ENCODE measurements around the gene DYNC2LI1. TPM values are rescaled to one million over a fixed set of nuclear protein-coding genes. Genes with fewer than 3 reads are reported as not detected.
"Not testable (repeated sequence)": the region's sequence is repeated elsewhere in the genome, so short reads cannot be mapped to it uniquely, and the experiment has no call there.

Gene DYNC2LI1
- total RNA-seq: 1 to 10 TPM; 8.0 to 8.9 TPM

GRCh38 chr2:43773876-43774613, at the start of gene DYNC2LI1:
Gene DYNC2LI1 (plus strand): TSS chr2:43774039. CDS start chr2:43774139, 100 bp downstream.
- Mint-ChIP-seq H3K9me3 (no peaks in the 10 kb centered on the region), H3K4me3 (peak within 1 kb of the TSS; percentile 91), H3K36me3 (ENCODE audit: low read depth) (no peaks in the 10 kb centered on the region), H3K27me3 (ENCODE audit: low read depth) (no peaks in the 10 kb centered on the region), H3K27ac (peak within 1 kb of the TSS; percentile 79), H3K4me1 (ENCODE audit: low read depth) (peaks cover 21% of the 10 kb centered on the region)
- intact Hi-C loops (cut with micrococcal nuclease): loop anchor here (1.0 to 10.0 kb wide), 4 partner anchors 137 to 479 kb away; partner anchors contain the start of genes LRPPRC, PLEKHH2 and PPM1B
- DNase-seq: peak; percentile 90
- CTCF ChIA-PET: no interaction called here

- Mint-ChIP-seq H3K9me3 (no peaks in the 10 kb centered on the region), H3K36me3 (ENCODE audit: low read depth) (no peaks in the 10 kb centered on the region), H3K27me3 (ENCODE audit: low read depth) (no peaks in the 10 kb centered on the region), H3K4me1 (ENCODE audit: low read depth) (no peaks in the 10 kb centered on the region), H3K27ac (no peak overlapping the region), H3K4me3 (no peak overlapping the region)
- intact Hi-C loops (cut with micrococcal nuclease): no loop called here
- DNase-seq: no peak
- CTCF ChIA-PET: no interaction called here
Measured at GRCh38 chr2:43724728-43725526, 48.9 kb upstream of the DYNC2LI1 start.

- intact Hi-C loops (cut with micrococcal nuclease): no loop called here
- no peak for DNase-seq
- no peak overlapping the region for H3K27ac Mint-ChIP-seq
- no peaks in the 10 kb centered on the region for H3K4me1 Mint-ChIP-seq (ENCODE audit: low read depth)
- CTCF ChIA-PET: no interaction called here
- no peaks in the 10 kb centered on the region for H3K9me3 Mint-ChIP-seq
- no peaks in the 10 kb centered on the region for H3K36me3 Mint-ChIP-seq (ENCODE audit: low read depth)
- no peak overlapping the region for H3K4me3 Mint-ChIP-seq
- no peaks in the 10 kb centered on the region for H3K27me3 Mint-ChIP-seq (ENCODE audit: low read depth)
Measured at GRCh38 chr2:43725711-43726246, 48.1 kb upstream of the DYNC2LI1 start.

DNA sequence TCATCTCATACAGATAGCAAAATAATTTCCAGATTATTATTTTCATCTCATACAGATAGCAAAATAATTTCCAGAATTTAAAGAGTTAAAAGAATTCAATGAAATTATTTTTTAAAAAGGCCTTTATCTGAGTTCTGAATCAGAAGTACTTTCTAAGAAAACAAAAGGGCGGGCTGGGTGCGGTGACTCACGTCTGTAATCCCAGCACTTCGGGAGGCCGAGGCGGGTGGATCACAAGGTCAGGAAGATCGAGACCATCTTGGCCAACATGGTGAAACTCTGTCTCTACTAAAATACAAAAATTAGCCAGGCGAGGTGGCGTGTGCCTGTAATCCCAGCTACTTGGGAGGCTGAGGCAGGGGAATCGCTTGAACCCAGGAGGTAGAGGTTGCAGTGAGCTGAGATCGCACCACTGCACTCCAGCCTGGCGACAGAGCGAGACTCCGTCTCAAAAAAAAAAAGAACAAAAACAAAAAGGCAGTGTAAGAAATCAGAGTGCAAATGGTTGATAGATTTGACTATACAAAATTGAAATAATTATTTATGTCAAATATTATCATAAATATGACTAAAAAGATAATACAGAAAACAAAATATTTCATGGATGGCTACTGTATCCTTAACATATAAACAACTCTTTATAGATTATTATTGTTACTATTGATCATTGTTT, 46.7 kb upstream of the DYNC2LI1 start:
- intact Hi-C loops (cut with micrococcal nuclease); DNase-seq; H3K27me3 Mint-ChIP-seq (ENCODE audit: low read depth); H3K4me1 Mint-ChIP-seq (ENCODE audit: low read depth); H3K4me3 Mint-ChIP-seq; H3K9me3 Mint-ChIP-seq; H3K27ac Mint-ChIP-seq; H3K36me3 Mint-ChIP-seq (ENCODE audit: low read depth); CTCF ChIA-PET: not testable (repeated sequence)

GRCh38 chr2:43727634-43728014, 46.2 kb upstream of the DYNC2LI1 start:
- Mint-ChIP-seq H3K4me1 (ENCODE audit: low read depth) (no peaks in the 10 kb centered on the region), H3K4me3 (no peak overlapping the region), H3K36me3 (ENCODE audit: low read depth) (no peaks in the 10 kb centered on the region), H3K27me3 (ENCODE audit: low read depth) (peaks cover 2% of the 10 kb centered on the region), H3K27ac (no peak overlapping the region), H3K9me3 (no peaks in the 10 kb centered on the region)
- DNase-seq: no peak
- intact Hi-C loops (cut with micrococcal nuclease): no loop called here
- CTCF ChIA-PET: no interaction called here

- H3K4me1 Mint-ChIP-seq (ENCODE audit: low read depth): no peaks in the 10 kb centered on the region
- DNase-seq: no peak
- CTCF ChIA-PET: interaction anchor here (0.6 to 0.7 kb wide), 2 partner anchors 14 to 1072 kb away, joined by 3 to 5 read pairs; no protein-coding TSS in a partner anchor
- no peaks in the 10 kb centered on the region for H3K36me3 Mint-ChIP-seq (ENCODE audit: low read depth)
- intact Hi-C loops (cut with micrococcal nuclease): no loop called here
- H3K9me3 Mint-ChIP-seq: no peaks in the 10 kb centered on the region
- no peak overlapping the region for H3K27ac Mint-ChIP-seq
- peaks cover 2% of the 10 kb centered on the region for H3K27me3 Mint-ChIP-seq (ENCODE audit: low read depth)
- H3K4me3 Mint-ChIP-seq: no peak overlapping the region
Measured at GRCh38 chr2:43729491-43730174, 44.2 kb upstream of the DYNC2LI1 start.

DNA sequence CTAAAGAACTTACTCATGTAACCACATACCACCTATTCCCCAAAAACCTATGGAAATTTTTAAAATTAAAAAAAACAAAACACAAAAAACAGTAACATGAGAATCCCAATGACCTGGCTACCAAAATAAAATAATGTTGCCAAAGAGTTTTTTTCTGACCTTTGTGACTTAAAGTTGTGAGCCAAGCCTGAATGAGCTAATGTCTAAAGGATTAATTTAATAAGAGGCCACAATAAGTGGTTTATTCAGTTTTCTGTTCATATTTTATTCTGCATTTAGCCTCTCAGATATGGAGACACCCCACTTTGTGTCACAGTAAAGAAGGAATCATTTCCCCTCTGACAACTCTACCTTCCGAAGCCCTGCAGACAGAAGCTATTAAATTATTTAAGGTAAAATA, 42.6 kb upstream of the DYNC2LI1 start:
- CTCF ChIA-PET: no interaction called here
- Mint-ChIP-seq H3K36me3 (ENCODE audit: low read depth) (no peaks in the 10 kb centered on the region), H3K4me1 (ENCODE audit: low read depth) (no peaks in the 10 kb centered on the region), H3K9me3 (no peaks in the 10 kb centered on the region), H3K27me3 (ENCODE audit: low read depth) (peaks cover 2% of the 10 kb centered on the region), H3K4me3 (no peak overlapping the region), H3K27ac (no peak overlapping the region)
- intact Hi-C loops (cut with micrococcal nuclease): no loop called here
- DNase-seq: no peak

- DNase-seq: no peak
- H3K9me3 Mint-ChIP-seq: no peaks in the 10 kb centered on the region
- H3K4me1 Mint-ChIP-seq (ENCODE audit: low read depth): no peaks in the 10 kb centered on the region
- H3K4me3 Mint-ChIP-seq: no peak overlapping the region
- H3K27me3 Mint-ChIP-seq (ENCODE audit: low read depth): peaks cover 2% of the 10 kb centered on the region
- CTCF ChIA-PET: no interaction called here
- H3K36me3 Mint-ChIP-seq (ENCODE audit: low read depth): no peaks in the 10 kb centered on the region
- no peak overlapping the region for H3K27ac Mint-ChIP-seq
- intact Hi-C loops (cut with micrococcal nuclease): no loop called here
Measured at GRCh38 chr2:43736637-43737036, 37.2 kb upstream of the DYNC2LI1 start.

DNA sequence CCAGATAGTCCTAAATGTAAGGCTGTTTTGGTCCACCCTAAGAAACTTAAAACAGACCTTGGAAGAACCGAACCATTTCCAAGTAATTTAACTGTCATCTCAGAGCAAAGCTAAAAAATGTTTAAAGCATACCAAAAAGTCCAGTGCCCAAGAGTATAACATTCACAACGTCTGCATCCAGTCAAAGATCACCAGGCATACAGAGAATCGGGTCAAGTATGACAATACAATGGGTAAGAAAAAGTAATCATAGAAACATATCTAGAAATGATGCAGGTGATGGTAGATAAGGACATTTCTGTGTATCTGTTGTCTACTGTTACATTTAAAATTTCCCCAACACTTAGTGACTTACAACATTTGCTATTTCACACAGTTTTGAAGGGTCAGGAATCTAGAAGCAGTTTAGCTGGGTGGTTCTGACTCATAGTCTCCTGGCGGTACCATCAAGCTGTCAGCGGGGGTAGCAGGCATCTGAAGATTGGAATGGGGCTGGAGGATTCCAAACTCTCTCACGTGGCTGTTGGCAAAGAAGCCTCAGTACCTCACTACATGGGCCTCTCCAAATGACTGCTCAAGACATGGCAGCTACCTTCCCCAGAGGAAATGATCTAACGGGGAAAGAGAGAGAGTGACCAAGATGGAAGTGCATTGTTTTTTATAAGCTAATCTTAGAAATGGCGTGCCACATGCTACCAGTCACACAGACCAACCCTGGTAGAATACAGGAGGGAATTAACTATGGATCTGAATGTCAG, 36.6 kb upstream of the DYNC2LI1 start:
- no peaks in the 10 kb centered on the region for H3K27me3 Mint-ChIP-seq (ENCODE audit: low read depth)
- no peak for DNase-seq
- H3K4me1 Mint-ChIP-seq (ENCODE audit: low read depth): no peaks in the 10 kb centered on the region
- H3K9me3 Mint-ChIP-seq: no peaks in the 10 kb centered on the region
- no peak overlapping the region for H3K27ac Mint-ChIP-seq
- intact Hi-C loops (cut with micrococcal nuclease): no loop called here
- no peaks in the 10 kb centered on the region for H3K36me3 Mint-ChIP-seq (ENCODE audit: low read depth)
- H3K4me3 Mint-ChIP-seq: no peak overlapping the region
- CTCF ChIA-PET: no interaction called here

- no peaks in the 10 kb centered on the region for H3K36me3 Mint-ChIP-seq (ENCODE audit: low read depth)
- H3K4me1 Mint-ChIP-seq (ENCODE audit: low read depth): no peaks in the 10 kb centered on the region
- H3K9me3 Mint-ChIP-seq: no peaks in the 10 kb centered on the region
- DNase-seq: no peak
- H3K4me3 Mint-ChIP-seq: no peak overlapping the region
- CTCF ChIA-PET: no interaction called here
- intact Hi-C loops (cut with micrococcal nuclease): no loop called here
- no peaks in the 10 kb centered on the region for H3K27me3 Mint-ChIP-seq (ENCODE audit: low read depth)
- no peak overlapping the region for H3K27ac Mint-ChIP-seq
Measured at GRCh38 chr2:43737855-43738254, 36.0 kb upstream of the DYNC2LI1 start.

DNA sequence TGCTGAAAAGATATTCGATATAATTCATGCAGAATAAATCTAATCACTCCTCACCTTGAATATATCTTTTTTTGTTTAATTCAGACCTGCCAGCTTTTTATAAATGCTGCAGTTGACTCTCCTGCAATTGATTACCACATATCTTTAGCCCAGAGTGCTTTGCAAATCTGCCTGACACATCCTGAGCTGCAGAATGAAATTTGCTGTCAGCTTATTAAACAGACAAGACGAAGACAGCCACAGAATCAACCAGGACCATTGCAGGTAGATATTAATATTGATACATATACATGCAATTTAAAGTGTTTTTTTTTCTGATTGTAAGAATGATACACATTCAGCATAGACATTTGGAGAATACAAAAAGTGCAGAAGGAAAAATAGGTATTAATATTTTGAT, 35.6 kb upstream of the DYNC2LI1 start:
- CTCF ChIA-PET: no interaction called here
- H3K27me3 Mint-ChIP-seq (ENCODE audit: low read depth): no peaks in the 10 kb centered on the region
- H3K4me1 Mint-ChIP-seq (ENCODE audit: low read depth): no peaks in the 10 kb centered on the region
- no peaks in the 10 kb centered on the region for H3K36me3 Mint-ChIP-seq (ENCODE audit: low read depth)
- no peaks in the 10 kb centered on the region for H3K9me3 Mint-ChIP-seq
- intact Hi-C loops (cut with micrococcal nuclease): no loop called here
- no peak for DNase-seq
- no peak overlapping the region for H3K4me3 Mint-ChIP-seq
- H3K27ac Mint-ChIP-seq: no peak overlapping the region
